ENCODE measurements around the gene PRKN.

PRKN gene

GRCh38 chr6:161476711-161477110, 1250.9 kb downstream of the PRKN start:
- FAIRE-seq: no peak
- no peak for DNase-seq (ENCODE audit: low spot score)

- no peak for FAIRE-seq
Measured at GRCh38 chr6:161465403-161465802, 1262.2 kb downstream of the PRKN start.

GRCh38 chr6:161463071-161463470, 1264.5 kb downstream of the PRKN start:
- DNase-seq (ENCODE audit: low spot score) (peak; percentile 79), FAIRE-seq (no peak)

More at GRCh38 chr6:161465403-161465802, 1262.2 kb downstream of the PRKN start:
- DNase-seq (ENCODE audit: low spot score): no peak

GRCh38 chr6:161462148-161462547, 1265.4 kb downstream of the PRKN start:
- FAIRE-seq (peak; percentile 99), DNase-seq (ENCODE audit: low spot score) (peak; percentile 93)

GRCh38 chr6:161459008-161459615, 1268.5 kb downstream of the PRKN start:
- DNase-seq (ENCODE audit: low spot score) (no peak), FAIRE-seq (no peak)

- no peak for FAIRE-seq
- no peak for DNase-seq (ENCODE audit: low spot score)
Measured at GRCh38 chr6:161458201-161458951, 1269.2 kb downstream of the PRKN start.

GRCh38 chr6:161455848-161456247, 1271.7 kb downstream of the PRKN start:
- DNase-seq (ENCODE audit: low spot score): no peak
- FAIRE-seq: no peak

GRCh38 chr6:161453558-161453957, 1274.0 kb downstream of the PRKN start:
- DNase-seq (ENCODE audit: low spot score): no peak
- FAIRE-seq: no peak

- FAIRE-seq (no peak), DNase-seq (ENCODE audit: low spot score) (no peak)
Measured at GRCh38 chr6:161452241-161452640, 1275.3 kb downstream of the PRKN start.

- no peak for FAIRE-seq
Measured at GRCh38 chr6:161449521-161449920, 1278.0 kb downstream of the PRKN start.

GRCh38 chr6:161446949-161447348, 1280.6 kb downstream of the PRKN start:
- FAIRE-seq (no peak), DNase-seq (ENCODE audit: low spot score) (no peak)

More at GRCh38 chr6:161449521-161449920, 1278.0 kb downstream of the PRKN start:
- no peak for DNase-seq (ENCODE audit: low spot score)

GRCh38 chr6:161446296-161446925, 1281.2 kb downstream of the PRKN start:
- no peak for FAIRE-seq
- no peak for DNase-seq (ENCODE audit: low spot score)

GRCh38 chr6:161445021-161445799, 1282.4 kb downstream of the PRKN start:
- no peak for FAIRE-seq
- DNase-seq (ENCODE audit: low spot score): no peak

- DNase-seq (ENCODE audit: low spot score) (no peak), FAIRE-seq (no peak)
Measured at GRCh38 chr6:161444464-161444863, 1283.1 kb downstream of the PRKN start.

- no peak for FAIRE-seq
Measured at GRCh38 chr6:161443848-161444247, 1283.7 kb downstream of the PRKN start.

GRCh38 chr6:161442420-161442819, 1285.1 kb downstream of the PRKN start:
- FAIRE-seq (no peak), DNase-seq (ENCODE audit: low spot score) (no peak)

More at GRCh38 chr6:161443848-161444247, 1283.7 kb downstream of the PRKN start:
- no peak for DNase-seq (ENCODE audit: low spot score)

- FAIRE-seq (no peak), DNase-seq (ENCODE audit: low spot score) (no peak)
Measured at GRCh38 chr6:161440299-161440698, 1287.3 kb downstream of the PRKN start.

GRCh38 chr6:161439093-161439492, 1288.5 kb downstream of the PRKN start:
- DNase-seq (ENCODE audit: low spot score): peak; percentile 81
- peak; percentile 91 for FAIRE-seq

- FAIRE-seq: no peak
- DNase-seq (ENCODE audit: low spot score): no peak
Measured at GRCh38 chr6:161438430-161439030, 1289.0 kb downstream of the PRKN start.

- no peak for FAIRE-seq
- peak; percentile 24 for DNase-seq (ENCODE audit: low spot score)
Measured at GRCh38 chr6:161437851-161438250, 1289.7 kb downstream of the PRKN start.

All from RCC 7860 (cell line).